ACC112 (cell line): ENCODE measurements around the gene RAB31.
A peak's percentile ranks its signal among the peaks of the same experiment; 100 is the strongest.

Experiments used
- H2AFZ ChIP-seq: fragments of 200-600 bp; sonication (generic); one replicate; pipeline ENCODE4 v1.6.0; 2017; ENCODE audit warnings: antibody characterized with exemption, low read length; ENCODE audit not compliant: unreplicated experiment
- H3K27ac ChIP-seq: fragments of 200-600 bp; sonication (generic); 2 replicates; pipeline ENCODE4 v1.5.1; 2014; ENCODE audit warnings: low read depth, mild to moderate bottlenecking, antibody characterized with exemption, low read length, moderate library complexity
- H3K27me3 ChIP-seq: fragments of 200-600 bp; sonication (generic); 2 replicates; pipeline ENCODE4 v1.6.1; 2014; ENCODE audit warnings: mild to moderate bottlenecking, antibody characterized with exemption, low read length, moderate library complexity, mixed read lengths; ENCODE audit not compliant: insufficient read depth
- H3K36me3 ChIP-seq: fragments of 200-600 bp; sonication (generic); 2 replicates; pipeline ENCODE4 v1.6.1; 2016; ENCODE audit warnings: mild to moderate bottlenecking, antibody characterized with exemption, low read length, moderate library complexity, mixed read lengths; ENCODE audit not compliant: insufficient read depth
- H3K4me1 ChIP-seq: fragments of 200-600 bp; sonication (generic); one replicate; pipeline ENCODE4 v1.6.1; 2016; ENCODE audit warnings: low read length, mixed read lengths; ENCODE audit not compliant: insufficient read depth, unreplicated experiment, control insufficient read depth
- H3K4me3 ChIP-seq: fragments of 200-600 bp; sonication (generic); 2 replicates; pipeline ENCODE4 v1.5.1; 2014; ENCODE audit warnings: mild to moderate bottlenecking, low read depth, low read length
- H3K79me2 ChIP-seq: fragments of 200-600 bp; sonication (generic); one replicate; pipeline ENCODE4 v1.6.0; 2016; ENCODE audit warnings: low read length; ENCODE audit not compliant: control insufficient read depth, unreplicated experiment, insufficient read depth

The RAB31 gene

GRCh38 chr18:9714266-9715087, 6.4 kb downstream of the RAB31 start:
- Histone ChIP-seq H3K4me1 (peaks cover 23% of the 10 kb centered on the region), H3K79me2 (peaks cover 81% of the 10 kb centered on the region), H3K36me3 (0 out of 2 replicates have a peak, but pooled peaks cover 3% of the 10 kb centered on the region), H3K27ac (no peak overlapping the region), H2AFZ (no peak overlapping the region), H3K27me3 (no peaks in the 10 kb centered on the region), H3K4me3 (no peak overlapping the region)

- Histone ChIP-seq H3K4me3 (no peak overlapping the region), H3K27me3 (no peaks in the 10 kb centered on the region), H3K27ac (no peak overlapping the region), H2AFZ (no peak overlapping the region), H3K36me3 (0 out of 2 replicates have a peak, but pooled peaks cover 3% of the 10 kb centered on the region), H3K79me2 (peaks cover 76% of the 10 kb centered on the region), H3K4me1 (peaks cover 23% of the 10 kb centered on the region)
Observed at GRCh38 chr18:9715088-9715343, 6.9 kb downstream of the RAB31 start.

- no peaks in the 10 kb centered on the region for H3K27me3 ChIP-seq
- H3K27ac ChIP-seq: no peak overlapping the region
- 0 out of 2 replicates have a peak, but pooled peaks cover 3% of the 10 kb centered on the region for H3K36me3 ChIP-seq
- no peak overlapping the region for H3K4me3 ChIP-seq
- H2AFZ ChIP-seq: no peak overlapping the region
- H3K4me1 ChIP-seq: peaks cover 23% of the 10 kb centered on the region
- peaks cover 76% of the 10 kb centered on the region for H3K79me2 ChIP-seq
Observed at GRCh38 chr18:9715978-9716774, 8.1 kb downstream of the RAB31 start.

GRCh38 chr18:9716780-9717563, 8.9 kb downstream of the RAB31 start:
- H3K36me3 ChIP-seq: 0 out of 2 replicates have a peak, but pooled peaks cover 3% of the 10 kb centered on the region
- H3K27ac ChIP-seq: no peak overlapping the region
- H3K79me2 ChIP-seq: peaks cover 76% of the 10 kb centered on the region
- H3K4me3 ChIP-seq: no peak overlapping the region
- H2AFZ ChIP-seq: no peak overlapping the region
- H3K27me3 ChIP-seq: no peaks in the 10 kb centered on the region
- H3K4me1 ChIP-seq: peaks cover 19% of the 10 kb centered on the region

GRCh38 chr18:9719421-9719981, 11.4 kb downstream of the RAB31 start:
- no peaks in the 10 kb centered on the region for H3K27me3 ChIP-seq
- H3K79me2 ChIP-seq: peaks cover 58% of the 10 kb centered on the region
- peak overlapping the region; percentile 90 for H3K27ac ChIP-seq
- peak overlapping the region; percentile 52 for H3K4me3 ChIP-seq
- peaks cover 14% of the 10 kb centered on the region for H3K4me1 ChIP-seq
- H3K36me3 ChIP-seq: peaks cover 4% of the 10 kb centered on the region; the same call in 1 of the 2 replicates
- H2AFZ ChIP-seq: peak overlapping the region; percentile 10

GRCh38 chr18:9720327-9720726, 12.2 kb downstream of the RAB31 start:
- peak overlapping the region; percentile 90 for H3K27ac ChIP-seq
- peaks cover 58% of the 10 kb centered on the region for H3K79me2 ChIP-seq
- H3K4me1 ChIP-seq: peaks cover 14% of the 10 kb centered on the region
- H3K27me3 ChIP-seq: no peaks in the 10 kb centered on the region
- H3K36me3 ChIP-seq: peaks cover 4% of the 10 kb centered on the region; the same call in 1 of the 2 replicates
- 0 out of 2 replicates have a peak overlapping the region, but pooled peaks have one; percentile 52 for H3K4me3 ChIP-seq
- no peak overlapping the region for H2AFZ ChIP-seq

- peaks cover 14% of the 10 kb centered on the region for H3K4me1 ChIP-seq
- peaks cover 49% of the 10 kb centered on the region for H3K79me2 ChIP-seq
- no peak overlapping the region for H2AFZ ChIP-seq
- H3K4me3 ChIP-seq: no peak overlapping the region
- no peak overlapping the region for H3K27ac ChIP-seq
- H3K36me3 ChIP-seq: peaks cover 4% of the 10 kb centered on the region; the same call in 1 of the 2 replicates
- no peaks in the 10 kb centered on the region for H3K27me3 ChIP-seq
Observed at GRCh38 chr18:9721893-9722550, 13.9 kb downstream of the RAB31 start.

GRCh38 chr18:9722691-9723090, 14.6 kb downstream of the RAB31 start:
- Histone ChIP-seq H3K79me2 (peaks cover 43% of the 10 kb centered on the region), H3K36me3 (peaks cover 4% of the 10 kb centered on the region; the same call in 1 of the 2 replicates)

GRCh38 chr18:9724797-9725585, 16.9 kb downstream of the RAB31 start:
- Histone ChIP-seq H3K4me3 (no peak overlapping the region), H3K27me3 (no peaks in the 10 kb centered on the region), H3K79me2 (peaks cover 41% of the 10 kb centered on the region), H3K27ac (no peak overlapping the region), H3K36me3 (peaks cover 4% of the 10 kb centered on the region; the same call in 1 of the 2 replicates), H3K4me1 (peaks cover 5% of the 10 kb centered on the region), H2AFZ (no peak overlapping the region)

More at GRCh38 chr18:9722691-9723090, 14.6 kb downstream of the RAB31 start:
- H3K4me1 ChIP-seq: peaks cover 14% of the 10 kb centered on the region
- H2AFZ ChIP-seq: no peak overlapping the region
- no peaks in the 10 kb centered on the region for H3K27me3 ChIP-seq
- H3K27ac ChIP-seq: no peak overlapping the region
- no peak overlapping the region for H3K4me3 ChIP-seq
